PC-9 (cell line): ENCODE measurements around the gene EMC10. TPM values are rescaled to one million over a fixed set of nuclear protein-coding genes. Genes with fewer than 3 reads are reported as not detected.

ENCODE experiments used
- BruUV-seq: library from RNA; stranded (reverse); fragments of 400-500 nt; replicated peaks from 2 replicates; lab custom pipeline; 2021; lab: Mats Ljungman, UMichigan
- CTCF ChIA-PET: fragments of 300-600 bp; sonication (Branson Sonifier 250); formaldehyde crosslinking; loops from one replicate; lab custom pipeline; 2022; ENCODE audit warnings: antibody characterized with exemption; lab: Charles Lee
- POLR2A ChIA-PET: fragments of 300-600 bp; sonication (Branson Sonifier 250); formaldehyde crosslinking; loops from one replicate; lab custom pipeline; 2022; ENCODE audit warnings: antibody characterized with exemption; ENCODE audit not compliant: unreplicated experiment; lab: Charles Lee
- DNase-seq, 2 experiments: peaks; one replicate each; pipeline versions ENCODE4 v3.0.0 to v3.0.0-alpha.2; 2015 to 2022; ENCODE audit warnings: mixed read lengths in 1 of 2
- H2AFZ ChIP-seq: fragments of 200-600 bp; sonication (generic); 2 replicates; pipeline ENCODE4 v1.8.1; 2017; ENCODE audit warnings: antibody characterized with exemption
- H3F3A ChIP-seq: fragments of 200-600 bp; sonication (generic); 2 replicates; pipeline ENCODE4 v1.8.1; 2017; ENCODE audit warnings: antibody characterized with exemption, mild to moderate bottlenecking, low read depth; ENCODE audit not compliant: insufficient read depth
- H3K27ac ChIP-seq: fragments of 200-600 bp; sonication (generic); 2 replicates; pipeline ENCODE4 v1.6.1; 2016; ENCODE audit warnings: mixed run types
- H3K27me3 ChIP-seq: fragments of 200-600 bp; sonication (generic); 2 replicates; pipeline ENCODE4 v1.6.1; 2016; ENCODE audit warnings: low read depth, mixed run types; ENCODE audit not compliant: insufficient read depth
- H3K36me3 ChIP-seq: fragments of 200-600 bp; sonication (generic); 2 replicates; pipeline ENCODE4 v1.6.1; 2016; ENCODE audit warnings: low read depth, mixed run types
- H3K4me1 ChIP-seq: fragments of 200-600 bp; sonication (generic); replicated peaks from 2 replicates; pipeline ENCODE4 v1.6.1; 2016; ENCODE audit warnings: mixed run types; ENCODE audit not compliant: insufficient read depth
- H3K4me2 ChIP-seq: fragments of 200-600 bp; sonication (generic); 2 replicates; pipeline ENCODE4 v1.6.1; 2017; ENCODE audit warnings: mixed run types
- H3K4me3 ChIP-seq: fragments of 200-600 bp; sonication (generic); 2 replicates; pipeline ENCODE4 v1.6.1; 2016; ENCODE audit warnings: mixed run types
- H3K79me2 ChIP-seq: fragments of 200-600 bp; sonication (generic); 2 replicates; pipeline ENCODE4 v1.6.1; 2017; ENCODE audit warnings: low read depth, mixed run types
- H3K9me2 ChIP-seq: fragments of 200-600 bp; sonication (generic); 2 replicates; pipeline ENCODE4 v1.8.1; 2017; ENCODE audit warnings: mild to moderate bottlenecking; ENCODE audit not compliant: insufficient read depth
- H3K9me3 ChIP-seq: fragments of 200-600 bp; sonication (generic); 2 replicates; pipeline ENCODE4 v1.8.1; 2016; ENCODE audit warnings: low read depth; ENCODE audit not compliant: insufficient read depth
- H4K20me1 ChIP-seq: fragments of 200-600 bp; sonication (generic); 2 replicates; pipeline ENCODE4 v1.8.1; 2017; ENCODE audit not compliant: insufficient read depth
- CTCF ChIP-seq: fragments of 200-600 bp; sonication (generic); conservative IDR thresholded peaks from 2 replicates; pipeline ENCODE4 v1.6.1; 2017; ENCODE audit warnings: mixed run types, antibody characterized with exemption, mild to moderate bottlenecking, moderate library complexity
- EZH2 ChIP-seq: fragments of 200-600 bp; sonication (generic); IDR thresholded peaks from 2 replicates; pipeline ENCODE4 v1.8.0; 2017; ENCODE audit warnings: antibody characterized with exemption, low read depth
- intact Hi-C: fragments of 100-400 bp; cut with micrococcal nuclease; formaldehyde crosslinking; loops from one replicate; pipeline ENCODE4 v1.10.0; 2022; ENCODE audit not compliant: unreplicated experiment
- total RNA-seq: library from RNA; stranded (reverse); gene quantifications from 2 replicates; pipeline ENCODE4 v1.2.3, GENCODE V29; 2021

The EMC10 gene
- total RNA-seq, 1 experiment from 2014 or later: 118 TPM

- no peaks in the 10 kb centered on the region for H3K79me2 ChIP-seq
- ChIA-PET POLR2A (interaction anchor here (0.6 kb wide), 1 partner anchor 645 kb away, joined by 3 read pairs; no protein-coding TSS in a partner anchor), CTCF (no interaction called here)
- no peak overlapping the region for H3K27ac ChIP-seq
- no peak overlapping the region; the same call in 1 of the 2 replicates for H2AFZ ChIP-seq
- TF ChIP-seq CTCF (no peak), EZH2 (no peak)
- H3K27me3 ChIP-seq: no peaks in the 10 kb centered on the region
- H3K36me3 ChIP-seq: no peaks in the 10 kb centered on the region
- DNase-seq: no peak
- BruUV-seq: no TSS peak
- peak overlapping the region; percentile 73 for H3K4me2 ChIP-seq
- H3K9me3 ChIP-seq: no peaks in the 10 kb centered on the region
- peak overlapping the region; percentile 65; the same call in 1 of the 2 replicates for H3K4me3 ChIP-seq
- intact Hi-C loops: loop anchor here (2.0 kb wide), 1 partner anchor 133 kb away; the partner anchor contains the start of gene NR1H2
- H3K9me2 ChIP-seq: no peaks in the 10 kb centered on the region
- H4K20me1 ChIP-seq: no peaks in the 10 kb centered on the region
- H3F3A ChIP-seq: no peaks in the 10 kb centered on the region; the same call in 1 of the 2 replicates
- H3K4me1 ChIP-seq: peaks cover 6% of the 10 kb centered on the region
Observed at GRCh38 chr19:50510121-50510670, 33.9 kb downstream of the EMC10 start.

- Histone ChIP-seq H3K9me3 (no peaks in the 10 kb centered on the region), H3K79me2 (no peaks in the 10 kb centered on the region), H3K9me2 (no peaks in the 10 kb centered on the region), H3K4me2 (peak overlapping the region; percentile 73), H4K20me1 (no peaks in the 10 kb centered on the region), H3K27ac (no peak overlapping the region), H3K36me3 (no peaks in the 10 kb centered on the region), H3K4me1 (peaks cover 6% of the 10 kb centered on the region), H3F3A (no peaks in the 10 kb centered on the region; the same call in 1 of the 2 replicates), H2AFZ (peak overlapping the region; percentile 85), H3K4me3 (peak overlapping the region; percentile 65), H3K27me3 (no peaks in the 10 kb centered on the region)
- no TSS peak for BruUV-seq
- ChIA-PET CTCF (interaction anchor here (0.6 kb wide), 1 partner anchor 45 kb away, joined by 3 read pairs; no protein-coding TSS in a partner anchor), POLR2A (interaction anchor here (0.6 to 0.7 kb wide), 5 partner anchors 140 to 1894 kb away, joined by 4 to 13 read pairs (median 5); no protein-coding TSS in a partner anchor)
- peak in 1 of 2 experiments; percentile 50 for DNase-seq
- TF ChIP-seq CTCF (no peak), EZH2 (no peak)
- intact Hi-C loops: loop anchor here (1.0 to 2.0 kb wide), 3 partner anchors 34 to 142 kb away; partner anchors contain the start of genes EMC10, GARIN5A and NR1H2
Observed at GRCh38 chr19:50510700-50511068, 34.4 kb downstream of the EMC10 start.

- peak within 1 kb of the TSS; percentile 85 for H2AFZ ChIP-seq
- POLR2A ChIA-PET: interaction anchor here (0.5 to 0.7 kb wide), 7 partner anchors 141 to 1895 kb away, joined by 3 to 13 read pairs (median 5); partner anchors contain the start of gene PIH1D1
- intact Hi-C loops: loop anchor here (1.0 to 2.0 kb wide), 3 partner anchors 35 to 143 kb away; partner anchors contain the start of genes EMC10, GARIN5A and NR1H2
Observed at GRCh38 chr19:50511069-50511822, 34.9 kb downstream of the EMC10 start, which contains the start of gene JOSD2. JOSD2 (minus strand) TSS chr19:50511191; CDS start chr19:50510431, 760 bp downstream.

More at GRCh38 chr19:50511069-50511822, 34.9 kb downstream of the EMC10 start, which contains the start of gene JOSD2:
- H3K9me2 ChIP-seq: no peaks in the 10 kb centered on the region
- H3K4me1 ChIP-seq: peaks cover 6% of the 10 kb centered on the region
- peak within 1 kb of the TSS; percentile 75 for H3K4me2 ChIP-seq
- H3K36me3 ChIP-seq: no peaks in the 10 kb centered on the region
- no peaks in the 10 kb centered on the region for H4K20me1 ChIP-seq
- H3K27ac ChIP-seq: peak within 1 kb of the TSS; percentile 40; the same call in 1 of the 2 replicates
- TF ChIP-seq CTCF (no peak), EZH2 (no peak)
- no peaks in the 10 kb centered on the region for H3K79me2 ChIP-seq
- peak; percentile 97 to 99 for DNase-seq
- H3K27me3 ChIP-seq: no peaks in the 10 kb centered on the region
- H3F3A ChIP-seq: no peaks in the 10 kb centered on the region; the same call in 1 of the 2 replicates
- BruUV-seq: no TSS peak
- peak within 1 kb of the TSS; percentile 65 for H3K4me3 ChIP-seq
- no peaks in the 10 kb centered on the region for H3K9me3 ChIP-seq
- CTCF ChIA-PET: interaction anchor here (0.6 kb wide), 2 partner anchors 45 to 266 kb away, joined by 3 to 8 read pairs; no protein-coding TSS in a partner anchor
